ENCODE measurements around the gene WWC2.

Gene WWC2

DNA sequence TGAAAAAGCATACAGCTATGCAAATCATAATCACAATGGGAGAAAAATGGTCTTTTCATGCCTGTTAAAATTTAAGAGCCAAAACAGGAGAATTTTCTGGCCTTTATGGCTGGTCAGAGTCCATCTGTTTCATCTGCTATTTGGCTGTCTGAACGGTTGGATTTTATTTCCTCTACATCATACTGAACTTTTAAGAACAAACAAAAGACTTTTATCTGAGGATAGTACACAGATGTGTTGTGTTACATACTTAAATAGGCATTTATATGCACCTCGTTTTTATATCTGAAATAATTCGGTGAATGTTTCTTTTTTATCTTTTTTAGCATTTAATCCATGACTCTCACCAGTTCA is 18.0 kb upstream of the WWC2 start:
- Histone ChIP-seq H3K27me3 (ENCODE audit: control insufficient read depth in 1 of 2, insufficient read depth in 2 of 2, low read length in 2 of 2) (no peaks in the 10 kb centered on the region), H3K9ac (ENCODE audit: low read length) (no peak overlapping the region), H3K4me1 (ENCODE audit: insufficient read depth, low read length) (peaks cover 7% of the 10 kb centered on the region), H3K36me3 (ENCODE audit: insufficient read depth, low read length) (no peaks in the 10 kb centered on the region), H3K9me3 (ENCODE audit: low read length) (no peaks in the 10 kb centered on the region), H3K4me3 (ENCODE audit: low read depth in 1 of 2, low read length in 2 of 2) (no peak overlapping the region), H3K27ac (ENCODE audit: low read depth, low read length) (no peak overlapping the region)

DNA sequence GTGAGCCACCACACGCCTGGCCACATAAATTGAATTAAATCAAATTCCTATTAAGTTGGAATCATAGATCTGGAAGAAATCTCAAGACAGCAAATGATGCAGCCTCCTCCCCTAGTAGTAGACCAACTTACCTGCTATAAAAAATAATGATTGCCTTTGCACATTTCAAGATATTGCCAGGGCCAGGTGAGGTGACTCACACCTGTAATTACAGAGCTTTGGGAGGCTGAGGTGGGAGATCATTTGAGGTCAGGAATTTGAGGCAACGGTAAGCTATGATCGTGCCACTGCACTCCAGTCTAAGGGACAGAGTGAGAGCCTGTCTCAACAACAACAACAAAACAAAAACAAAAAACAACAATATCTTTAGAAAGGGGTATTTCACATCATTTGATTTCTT is 17.0 kb upstream of the WWC2 start:
- Histone ChIP-seq H3K9me3 (ENCODE audit: low read length) (no peaks in the 10 kb centered on the region), H3K4me1 (ENCODE audit: insufficient read depth, low read length) (peaks cover 7% of the 10 kb centered on the region), H3K36me3 (ENCODE audit: insufficient read depth, low read length) (no peaks in the 10 kb centered on the region), H3K4me3 (ENCODE audit: low read depth in 1 of 2, low read length in 2 of 2) (no peak overlapping the region), H3K27ac (ENCODE audit: low read depth, low read length) (no peak overlapping the region), H3K27me3 (ENCODE audit: control insufficient read depth in 1 of 2, insufficient read depth in 2 of 2, low read length in 2 of 2) (no peaks in the 10 kb centered on the region), H3K9ac (ENCODE audit: low read length) (no peak overlapping the region)

DNA sequence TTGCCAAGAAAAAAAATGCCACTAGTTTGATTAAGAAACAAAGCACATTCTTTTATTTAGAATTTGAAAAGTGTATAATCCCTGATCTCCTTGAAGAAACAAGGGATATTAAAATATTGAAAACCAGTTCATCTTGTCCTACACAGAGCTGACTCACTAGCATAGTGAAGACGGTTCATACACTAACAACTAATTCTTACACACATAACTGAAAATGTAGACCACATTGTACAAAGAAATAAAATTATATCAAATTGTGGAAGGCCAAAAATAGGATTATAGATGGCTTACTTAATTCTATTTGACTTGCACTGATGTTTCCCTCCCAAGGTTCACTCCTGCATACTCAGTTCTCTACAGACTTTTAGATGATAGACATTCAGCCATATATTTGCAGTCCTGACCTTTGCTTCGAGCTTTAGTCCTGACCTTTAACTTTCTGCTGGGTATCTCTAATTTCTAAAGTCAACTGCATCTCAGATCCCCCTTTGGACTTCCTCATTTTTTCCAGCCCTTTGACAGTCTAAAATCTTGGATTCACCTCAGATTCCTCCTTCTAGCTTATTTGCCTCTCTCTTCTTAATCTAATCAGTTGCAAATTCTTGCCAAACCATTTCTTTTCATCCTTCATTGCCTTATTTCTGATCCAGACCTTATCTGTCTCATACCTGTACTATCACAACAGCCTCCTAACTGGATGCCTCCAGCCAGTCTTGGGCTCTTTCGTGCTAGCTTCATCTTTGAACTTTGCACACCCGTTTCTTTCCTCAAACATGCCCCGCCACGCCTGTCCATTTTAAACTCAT is 4.5 kb upstream of the WWC2 start:
- Histone ChIP-seq H3K36me3 (ENCODE audit: insufficient read depth, low read length) (no peaks in the 10 kb centered on the region), H3K27me3 (ENCODE audit: control insufficient read depth in 1 of 2, insufficient read depth in 2 of 2, low read length in 2 of 2) (no peaks in the 10 kb centered on the region), H3K27ac (ENCODE audit: low read depth, low read length) (no peak overlapping the region), H3K4me3 (ENCODE audit: low read depth in 1 of 2, low read length in 2 of 2) (no peak overlapping the region), H3K9me3 (ENCODE audit: low read length) (no peaks in the 10 kb centered on the region), H3K9ac (ENCODE audit: low read length) (no peak overlapping the region), H3K4me1 (ENCODE audit: insufficient read depth, low read length) (no peaks in the 10 kb centered on the region)

DNA sequence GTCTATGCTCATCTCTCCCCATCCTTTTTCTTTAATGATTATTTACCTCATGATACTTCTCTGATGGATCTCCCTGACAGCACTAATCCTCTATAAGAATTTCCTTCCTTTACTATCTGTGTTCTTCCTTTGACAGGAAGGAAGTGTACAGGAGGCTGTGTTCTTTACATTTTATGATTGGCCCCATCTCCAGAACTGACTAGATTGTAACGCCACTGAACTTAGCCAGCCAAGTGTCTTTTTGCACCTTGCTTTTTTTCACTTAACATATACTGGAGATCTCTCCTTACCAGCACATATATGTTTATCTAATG is 3.9 kb upstream of the WWC2 start:
- no peak overlapping the region for H3K4me3 ChIP-seq (ENCODE audit: low read depth in 1 of 2, low read length in 2 of 2)
- no peak overlapping the region for H3K27ac ChIP-seq (ENCODE audit: low read depth, low read length)
- no peaks in the 10 kb centered on the region for H3K4me1 ChIP-seq (ENCODE audit: insufficient read depth, low read length)
- no peak overlapping the region for H3K9ac ChIP-seq (ENCODE audit: low read length)
- no peaks in the 10 kb centered on the region for H3K36me3 ChIP-seq (ENCODE audit: insufficient read depth, low read length)
- no peaks in the 10 kb centered on the region for H3K9me3 ChIP-seq (ENCODE audit: low read length)
- no peaks in the 10 kb centered on the region for H3K27me3 ChIP-seq (ENCODE audit: control insufficient read depth in 1 of 2, insufficient read depth in 2 of 2, low read length in 2 of 2)

DNA sequence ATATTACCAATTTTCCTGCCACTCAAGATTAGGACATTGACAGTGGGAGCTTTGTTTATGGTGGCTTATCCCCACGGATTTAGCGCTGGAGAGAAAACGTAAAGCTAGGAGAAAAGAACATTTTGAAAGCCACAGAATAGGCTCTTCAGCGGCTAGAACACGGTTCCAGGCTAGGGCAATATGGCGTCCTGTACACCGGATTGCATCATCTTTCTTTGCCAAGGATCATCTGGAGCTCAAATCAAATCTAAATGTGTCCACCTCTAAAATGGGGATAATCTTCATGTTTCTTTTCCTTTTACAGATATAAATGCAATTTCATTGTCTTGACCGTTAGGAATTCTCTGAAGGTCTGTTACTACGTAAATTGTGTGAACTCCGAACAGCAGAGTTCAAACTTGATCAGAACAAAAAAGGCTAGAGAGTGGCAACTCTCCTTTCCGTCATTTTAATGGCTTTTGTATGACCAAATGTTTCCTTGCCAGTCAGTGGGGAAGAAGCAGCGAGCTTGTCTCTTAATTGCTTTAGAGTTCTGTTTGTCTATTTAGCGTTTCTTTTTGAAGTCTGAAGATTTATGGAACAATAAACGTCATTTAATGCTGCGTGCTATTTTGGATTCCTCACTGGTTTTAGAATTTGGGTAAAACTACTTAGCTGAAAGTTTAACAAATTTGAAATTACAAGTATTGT is 2.6 kb upstream of the WWC2 start:
- Histone ChIP-seq H3K27me3 (ENCODE audit: control insufficient read depth in 1 of 2, insufficient read depth in 2 of 2, low read length in 2 of 2) (no peaks in the 10 kb centered on the region), H3K27ac (ENCODE audit: low read depth, low read length) (no peak overlapping the region), H3K4me3 (ENCODE audit: low read depth in 1 of 2, low read length in 2 of 2) (no peak overlapping the region)

DNA sequence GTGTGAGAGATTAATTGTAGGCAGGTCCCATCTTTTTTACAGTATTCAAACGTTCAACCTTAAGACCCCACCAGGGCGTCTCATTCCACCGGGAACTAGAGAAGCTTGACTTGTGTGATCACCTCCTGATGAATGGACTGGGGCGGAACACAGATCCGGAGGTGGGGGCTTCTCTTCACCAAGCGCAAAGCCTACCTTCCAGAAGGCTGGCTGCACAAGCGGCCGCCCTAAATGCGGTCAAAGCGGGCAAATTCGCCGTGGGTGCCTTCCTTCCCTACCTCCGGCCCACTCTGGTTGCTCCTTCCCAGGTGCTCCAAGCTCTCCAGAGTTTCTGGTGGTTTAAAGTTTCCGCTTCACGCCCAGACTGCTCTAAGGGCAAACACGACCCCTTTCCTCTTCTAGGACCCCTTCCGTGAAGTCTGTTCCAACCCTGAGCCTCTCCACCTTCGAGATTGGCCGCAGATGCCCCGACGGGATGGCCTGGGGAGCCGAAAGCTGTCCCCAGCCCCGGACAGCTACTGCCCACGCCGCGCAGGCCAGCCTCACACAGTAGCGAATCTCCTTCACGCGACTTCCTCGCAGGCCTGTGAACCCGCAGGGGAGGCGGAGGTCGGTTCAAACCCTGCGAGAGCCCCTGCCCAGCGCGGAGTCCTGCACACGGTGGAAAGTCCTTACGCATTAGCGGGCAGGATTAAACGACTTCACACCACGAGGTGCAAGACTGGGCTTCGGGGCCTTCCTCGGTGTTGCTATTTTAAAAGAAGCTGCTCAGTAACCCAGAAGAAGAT is 1.6 kb upstream of the WWC2 start:
- H3K9ac ChIP-seq (ENCODE audit: low read length): no peak overlapping the region

More for the DNA sequence above, 2.6 kb upstream of the WWC2 start:
- Histone ChIP-seq H3K9ac (ENCODE audit: low read length) (no peak overlapping the region), H3K4me1 (ENCODE audit: insufficient read depth, low read length) (peaks cover 9% of the 10 kb centered on the region), H3K36me3 (ENCODE audit: insufficient read depth, low read length) (no peaks in the 10 kb centered on the region), H3K9me3 (ENCODE audit: low read length) (no peaks in the 10 kb centered on the region)

DNA sequence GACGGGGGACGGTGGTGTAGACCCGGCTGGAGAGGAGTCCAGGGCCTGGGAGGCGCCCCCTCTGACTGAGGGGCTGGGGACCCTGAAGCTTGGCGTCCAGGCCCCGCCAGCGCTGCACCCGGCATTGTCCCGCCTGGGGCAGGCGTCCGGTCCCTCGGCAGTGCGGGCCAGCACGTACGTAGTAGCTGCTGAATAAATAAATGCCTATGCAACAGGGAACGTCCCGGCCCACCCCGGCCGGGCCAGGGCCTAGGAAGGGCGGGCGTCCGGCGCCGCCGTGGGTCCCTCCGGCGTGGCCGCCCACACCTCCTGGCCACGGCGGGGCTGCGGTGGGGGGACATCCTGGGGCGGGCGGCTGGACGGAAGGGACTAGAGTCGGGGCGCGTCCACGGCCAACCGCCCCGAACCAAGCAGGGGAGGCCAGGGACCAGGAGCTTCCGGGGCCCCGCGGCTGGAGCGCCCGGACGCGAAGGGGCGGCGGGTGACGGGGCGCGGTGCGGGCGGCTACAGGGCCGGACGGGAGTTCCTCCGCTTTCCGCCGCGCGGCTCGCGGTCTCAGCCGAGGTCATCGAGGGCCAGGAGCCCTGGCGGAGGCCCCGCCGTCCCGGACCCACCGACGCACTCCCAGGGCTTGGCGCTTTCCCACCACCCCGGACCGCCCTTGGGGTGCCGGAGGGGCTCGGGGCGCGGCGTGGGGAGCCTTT is 886 bp upstream of the WWC2 start:
- H3K36me3 ChIP-seq (ENCODE audit: insufficient read depth, low read length): no peaks in the 10 kb centered on the region
- peak overlapping the region; percentile 69 to 92 for H3K4me3 ChIP-seq (ENCODE audit: low read depth in 1 of 2, low read length in 2 of 2)
- H3K27ac ChIP-seq (ENCODE audit: low read depth, low read length): peak overlapping the region; percentile 92
- H3K9ac ChIP-seq (ENCODE audit: low read length): peak overlapping the region; percentile 39
- H3K27me3 ChIP-seq (ENCODE audit: control insufficient read depth in 1 of 2, insufficient read depth in 2 of 2, low read length in 2 of 2): no peaks in the 10 kb centered on the region
- H3K9me3 ChIP-seq (ENCODE audit: low read length): no peaks in the 10 kb centered on the region
- H3K4me1 ChIP-seq (ENCODE audit: insufficient read depth, low read length): peaks cover 19% of the 10 kb centered on the region

More for the DNA sequence above, 1.6 kb upstream of the WWC2 start:
- Histone ChIP-seq H3K9me3 (ENCODE audit: low read length) (no peaks in the 10 kb centered on the region), H3K4me1 (ENCODE audit: insufficient read depth, low read length) (peaks cover 19% of the 10 kb centered on the region), H3K36me3 (ENCODE audit: insufficient read depth, low read length) (no peaks in the 10 kb centered on the region), H3K27ac (ENCODE audit: low read depth, low read length) (peak overlapping the region; percentile 92), H3K27me3 (ENCODE audit: control insufficient read depth in 1 of 2, insufficient read depth in 2 of 2, low read length in 2 of 2) (no peaks in the 10 kb centered on the region), H3K4me3 (ENCODE audit: low read depth in 1 of 2, low read length in 2 of 2) (peak overlapping the region; percentile 69 to 92)

DNA sequence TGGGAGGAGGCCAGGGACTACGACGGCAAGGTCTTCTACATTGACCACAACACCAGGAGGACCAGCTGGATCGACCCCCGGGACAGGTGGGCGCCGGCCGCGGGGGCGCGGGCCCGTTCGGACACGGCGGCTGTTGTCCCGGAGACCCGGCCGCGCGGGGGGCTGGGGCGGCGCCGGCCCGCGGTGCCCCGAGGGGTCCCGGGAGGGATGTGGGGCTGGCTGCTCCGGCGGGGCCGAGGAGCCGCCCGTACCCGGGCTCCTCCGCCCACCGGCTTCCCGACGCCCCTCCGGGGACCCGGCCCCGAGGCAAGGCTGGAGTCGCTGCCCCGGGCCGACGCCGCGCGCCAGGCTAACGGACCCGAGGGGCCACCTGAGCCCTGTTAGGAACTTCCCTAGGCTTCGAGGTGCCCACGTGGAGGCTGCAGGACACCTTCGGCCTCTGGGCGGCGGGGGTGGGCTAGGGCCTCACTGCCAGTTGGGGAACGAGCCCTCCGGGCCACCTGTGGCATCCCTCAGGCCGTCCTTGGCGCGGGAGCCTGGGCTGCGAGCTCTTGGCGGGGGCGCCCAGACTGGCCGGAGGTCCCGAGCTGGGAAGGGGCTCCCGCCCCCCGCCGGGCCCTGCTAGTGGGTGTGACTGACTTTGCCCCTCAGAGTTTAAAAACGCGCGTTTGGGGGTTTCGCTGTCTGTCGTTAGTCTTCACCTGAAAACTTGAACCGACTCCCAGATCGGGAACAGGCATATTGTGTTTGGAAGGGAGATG is 660 bp downstream of the WWC2 start:
- Histone ChIP-seq H3K36me3 (ENCODE audit: insufficient read depth, low read length) (no peaks in the 10 kb centered on the region), H3K27me3 (ENCODE audit: control insufficient read depth in 1 of 2, insufficient read depth in 2 of 2, low read length in 2 of 2) (no peaks in the 10 kb centered on the region), H3K4me1 (ENCODE audit: insufficient read depth, low read length) (peaks cover 19% of the 10 kb centered on the region), H3K4me3 (ENCODE audit: low read depth in 1 of 2, low read length in 2 of 2) (peak overlapping the region; percentile 69 to 92), H3K9ac (ENCODE audit: low read length) (peak overlapping the region; percentile 53), H3K9me3 (ENCODE audit: low read length) (no peaks in the 10 kb centered on the region), H3K27ac (ENCODE audit: low read depth, low read length) (peak overlapping the region; percentile 92)

DNA sequence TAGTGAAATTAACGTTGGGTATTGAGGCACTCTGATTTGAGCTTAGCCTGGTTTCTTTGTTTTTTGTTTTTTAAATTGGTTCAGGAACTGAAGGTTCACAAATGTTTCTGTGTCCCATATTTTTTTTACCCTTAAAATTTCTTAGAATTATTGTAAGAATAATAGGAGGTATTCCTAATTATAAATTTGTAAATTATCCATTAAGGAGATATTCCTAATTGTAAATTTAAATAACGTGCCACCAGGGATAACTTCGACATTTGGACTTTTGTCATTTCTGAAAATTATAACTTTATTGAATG is 1.2 kb downstream of the WWC2 start:
- Histone ChIP-seq H3K27me3 (ENCODE audit: control insufficient read depth in 1 of 2, insufficient read depth in 2 of 2, low read length in 2 of 2) (no peaks in the 10 kb centered on the region), H3K4me1 (ENCODE audit: insufficient read depth, low read length) (peaks cover 19% of the 10 kb centered on the region), H3K9me3 (ENCODE audit: low read length) (no peaks in the 10 kb centered on the region), H3K4me3 (ENCODE audit: low read depth in 1 of 2, low read length in 2 of 2) (peak overlapping the region; percentile 69 to 92), H3K9ac (ENCODE audit: low read length) (peak overlapping the region; percentile 53), H3K27ac (ENCODE audit: low read depth, low read length) (peak overlapping the region; percentile 92), H3K36me3 (ENCODE audit: insufficient read depth, low read length) (no peaks in the 10 kb centered on the region)

DNA sequence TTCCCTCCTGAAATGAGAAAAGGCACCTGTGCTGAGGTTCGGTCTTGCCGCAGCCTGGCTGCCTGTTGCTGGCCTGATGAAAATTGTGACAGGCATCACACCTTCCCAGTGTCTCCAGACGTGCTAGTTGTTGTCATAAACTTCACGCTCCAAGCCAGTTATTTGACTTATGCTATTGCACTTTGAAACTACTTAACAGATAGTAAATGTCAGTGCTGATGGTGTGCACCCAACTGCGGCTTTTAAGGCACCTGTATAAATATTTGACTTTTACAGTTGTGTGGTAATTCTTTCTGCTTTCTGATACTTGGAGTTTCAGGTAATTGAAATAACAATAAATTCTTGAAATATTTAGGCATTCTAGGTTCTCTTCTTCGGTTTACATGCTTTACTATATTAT is 1.8 kb downstream of the WWC2 start:
- H3K27me3 ChIP-seq (ENCODE audit: control insufficient read depth in 1 of 2, insufficient read depth in 2 of 2, low read length in 2 of 2): no peaks in the 10 kb centered on the region
- no peaks in the 10 kb centered on the region for H3K36me3 ChIP-seq (ENCODE audit: insufficient read depth, low read length)
- H3K4me3 ChIP-seq (ENCODE audit: low read depth in 1 of 2, low read length in 2 of 2): peak overlapping the region in 1 of 2 donors; percentile 39

More for the DNA sequence above, 1.8 kb downstream of the WWC2 start:
- Histone ChIP-seq H3K27ac (ENCODE audit: low read depth, low read length) (no peak overlapping the region), H3K9ac (ENCODE audit: low read length) (no peak overlapping the region), H3K9me3 (ENCODE audit: low read length) (no peaks in the 10 kb centered on the region), H3K4me1 (ENCODE audit: insufficient read depth, low read length) (peaks cover 19% of the 10 kb centered on the region)

Data from muscle layer of colon (tissue), 2 donors.